Small intestine (tissue), 7 donors: ENCODE measurements around the gene ENDOV. TPM values are rescaled to one million over a fixed set of nuclear protein-coding genes. Genes with fewer than 3 reads are reported as not detected.

ENCODE experiments used
- DNase-seq, 2 donors: peaks; one replicate each; pipeline versions ENCODE4 v3.0.0 to v3.0.0-alpha.2; 2013
- FAIRE-seq: peaks from 2 replicates; lab custom pipeline; 2012; peaks lifted over from hg19 to GRCh38; lab: Jason Lieb, UNC
- H3K27ac ChIP-seq, 3 donors: one replicate each; pipeline ENCODE4 v1.5.1; 2013; ENCODE audit warnings: low read length in 2 of 3, mild to moderate bottlenecking in 2 of 3, control low read depth in 1 of 3, inconsistent platforms in 1 of 3, low read depth in 1 of 3, moderate library complexity in 1 of 3
- H3K27me3 ChIP-seq, 3 donors: one replicate each; pipeline ENCODE4 v1.6.1; 2013; ENCODE audit warnings: low read length in 3 of 3, inconsistent platforms in 1 of 3; ENCODE audit not compliant: control insufficient read depth in 3 of 3, insufficient read depth in 3 of 3
- H3K36me3 ChIP-seq, 3 donors: one replicate each; pipeline ENCODE4 v1.6.1; 2013; ENCODE audit warnings: low read length in 3 of 3, inconsistent platforms in 1 of 3, low read depth in 1 of 3, mild to moderate bottlenecking in 1 of 3, moderate library complexity in 1 of 3; ENCODE audit not compliant: control insufficient read depth in 3 of 3, insufficient read depth in 2 of 3
- H3K4me1 ChIP-seq, 3 donors: one replicate each; pipeline ENCODE4 v1.6.1; 2013; ENCODE audit warnings: low read length in 2 of 3, inconsistent platforms in 1 of 3, low read depth in 1 of 3, mild to moderate bottlenecking in 1 of 3, moderate library complexity in 1 of 3; ENCODE audit not compliant: control insufficient read depth in 3 of 3, insufficient read depth in 2 of 3
- H3K4me3 ChIP-seq, 3 donors: one replicate each; pipeline ENCODE4 v1.5.1; 2013; ENCODE audit warnings: low read length in 3 of 3, control low read depth in 1 of 3, inconsistent platforms in 1 of 3, low read depth in 1 of 3, mild to moderate bottlenecking in 1 of 3, moderate library complexity in 1 of 3
- H3K9me3 ChIP-seq, 2 donors: one replicate each; pipeline ENCODE4 v1.6.1; 2013; ENCODE audit warnings: low read depth in 1 of 2, low read length in 1 of 2; ENCODE audit not compliant: control insufficient read depth in 2 of 2, insufficient read depth in 1 of 2
- WGBS, 3 donors: extraction: QIAGEN DNeasy Blood & Tissue Kit; methylation state at CpG; one replicate each; pipeline ENCODE4 v1.1.7; 2013; 5-methylcytosine and 5-hydroxymethylcytosine counted together
- polyA plus RNA-seq, 4 donors: library from polyadenylated mRNA; stranded (reverse) in 3 of 4; unstranded in 1 of 4; fragments of 200-250 nt in 3 of 4; fragments of 120-200 nt in 1 of 4; gene quantifications; one replicate each; pipeline versions ENCODE4 v1.2.1 to v1.2.3, GENCODE V29; 2013
- donor health status: healthy with polysubstance abuse.
- donor health status: control.
- donor health status: control.
- donor health status: Bipolar disorder and iron deficiency.
- donor health status: healthy.

Gene ENDOV
- polyA plus RNA-seq, 4 donors = 13.6 to 39.6 (median 29.1) TPM

GRCh38 chr17:80485846-80486245 lies 70.9 kb downstream of the ENDOV start:
- DNase-seq = no peak
- Histone ChIP-seq H3K27ac (no peak overlapping the region), H3K27me3 (peaks cover 0 to 41% (median 14%) of the 10 kb centered on the region in 3 donors), H3K9me3 (peaks cover 0 to 11% of the 10 kb centered on the region in 2 donors), H3K36me3 (no peaks in the 10 kb centered on the region), H3K4me3 (no peak overlapping the region), H3K4me1 (peaks cover 0 to 7% (median 0%) of the 10 kb centered on the region in 3 donors)
- WGBS, 3 donors = 66 to 71% (median 70%) methylated on average over 10 of the region's 10 CpGs
- no peak for FAIRE-seq

- DNase-seq (no peak), FAIRE-seq (no peak)
- H3K36me3 ChIP-seq = no peaks in the 10 kb centered on the region
- H3K27ac ChIP-seq = no peak overlapping the region
- peaks cover 0 to 3% (median 0%) of the 10 kb centered on the region in 3 donors for H3K4me1 ChIP-seq
- 35 to 48% (median 48%) methylated on average over 17 of the region's 17 CpGs for WGBS, 3 donors
- peaks cover 0 to 36% (median 10%) of the 10 kb centered on the region in 3 donors for H3K27me3 ChIP-seq
- peaks cover 0 to 11% of the 10 kb centered on the region in 2 donors for H3K9me3 ChIP-seq
- no peak overlapping the region for H3K4me3 ChIP-seq
Measured at GRCh38 chr17:80486692-80487091, 71.7 kb downstream of the ENDOV start.

- WGBS, 3 donors = 45 to 57% (median 47%) methylated on average over 7 of the region's 7 CpGs
- FAIRE-seq (no peak), DNase-seq (no peak)
Measured at GRCh38 chr17:80487511-80487910, 72.5 kb downstream of the ENDOV start.

More at GRCh38 chr17:80487511-80487910, 72.5 kb downstream of the ENDOV start:
- peaks cover 0 to 11% of the 10 kb centered on the region in 2 donors for H3K9me3 ChIP-seq
- H3K27me3 ChIP-seq = peaks cover 0 to 28% (median 10%) of the 10 kb centered on the region in 3 donors
- H3K4me3 ChIP-seq = no peak overlapping the region
- no peak overlapping the region for H3K27ac ChIP-seq
- peaks cover 0 to 3% (median 0%) of the 10 kb centered on the region in 3 donors for H3K4me1 ChIP-seq
- no peaks in the 10 kb centered on the region for H3K36me3 ChIP-seq

Other genes starting within 250 kb of the ENDOV start
- 1 to 10 TPM in 3 of 4 donors, under 1 TPM in 1; 0.81 to 3.1 (median 1.5) TPM for gene CARD14, start 245.1 kb upstream of the ENDOV start, polyA plus RNA-seq
- 10 to 100 TPM; 24.4 to 60.1 (median 34.5) TPM for gene SGSH, start 194.8 kb upstream of the ENDOV start, polyA plus RNA-seq
- 10 to 100 TPM in 1 of 4 donors, 1 to 10 TPM in 3; 7.3 to 63.2 (median 8.4) TPM for gene SLC26A11, start 194.7 kb upstream of the ENDOV start, polyA plus RNA-seq
- gene RNF213, start 154.3 kb upstream of the ENDOV start, polyA plus RNA-seq = 10 to 100 TPM; 35.4 to 71.4 (median 53.0) TPM
- under 1 TPM in 2 of 4 donors, not detected in 2; 0.15 to 0.39 TPM for gene NPTX1, start 61.4 kb downstream of the ENDOV start, polyA plus RNA-seq
- 10 to 100 TPM in 2 of 4 donors, 1 to 10 TPM in 2; 3.2 to 16.5 (median 10.1) TPM for gene RPTOR, start 129.7 kb downstream of the ENDOV start, polyA plus RNA-seq